CD4-positive, alpha-beta T cell treated with Interleukin-6 at 100 ng/mL for 8 hours (primary cell): ENCODE measurements around the gene SOX6.

Experiments
- DNase-seq: peaks from one replicate; pipeline ENCODE4 v3.0.0-alpha.2; 2020; ENCODE audit warnings: mixed read lengths, low spot score

SOX6 gene

DNA sequence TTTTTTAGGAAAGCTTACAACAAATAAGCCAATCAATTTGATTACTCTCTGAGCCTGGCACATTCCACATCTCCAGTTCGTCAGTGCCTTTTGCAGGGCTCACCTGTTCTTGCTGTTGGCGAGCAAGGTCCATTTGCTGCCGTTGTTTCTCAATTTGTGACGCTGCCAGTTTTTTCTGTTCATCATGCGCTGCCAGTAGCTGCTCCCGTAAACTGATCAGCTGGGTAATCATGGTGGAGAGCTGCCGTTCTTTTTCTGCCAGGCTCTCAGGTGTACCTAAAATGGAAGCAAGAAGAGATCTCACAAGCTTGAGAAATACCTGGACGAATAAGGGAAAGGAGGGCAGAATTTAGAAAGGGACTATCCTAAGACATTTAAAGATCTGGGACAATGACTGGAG, 169.7 kb downstream of the SOX6 start:
- no peak for DNase-seq

DNA sequence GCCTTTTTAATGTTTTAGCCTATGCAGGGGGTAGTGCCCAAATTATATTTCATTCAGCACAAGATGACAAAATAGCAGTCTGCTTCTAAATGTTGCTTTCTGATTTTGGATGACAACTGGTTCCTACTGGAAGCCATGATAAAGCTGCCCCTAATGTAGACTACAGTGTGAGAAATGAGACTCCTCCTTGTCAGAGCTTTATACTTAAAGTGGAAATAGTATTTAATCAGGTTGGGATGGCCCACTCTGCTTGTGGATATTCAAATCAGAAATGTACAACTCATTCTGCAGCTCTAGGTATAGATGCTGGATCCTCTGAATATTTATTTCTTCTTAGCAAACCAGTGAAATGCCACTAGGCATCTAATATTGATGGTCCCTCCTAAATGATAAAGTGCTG, 171.3 kb downstream of the SOX6 start:
- DNase-seq, result no peak

DNA sequence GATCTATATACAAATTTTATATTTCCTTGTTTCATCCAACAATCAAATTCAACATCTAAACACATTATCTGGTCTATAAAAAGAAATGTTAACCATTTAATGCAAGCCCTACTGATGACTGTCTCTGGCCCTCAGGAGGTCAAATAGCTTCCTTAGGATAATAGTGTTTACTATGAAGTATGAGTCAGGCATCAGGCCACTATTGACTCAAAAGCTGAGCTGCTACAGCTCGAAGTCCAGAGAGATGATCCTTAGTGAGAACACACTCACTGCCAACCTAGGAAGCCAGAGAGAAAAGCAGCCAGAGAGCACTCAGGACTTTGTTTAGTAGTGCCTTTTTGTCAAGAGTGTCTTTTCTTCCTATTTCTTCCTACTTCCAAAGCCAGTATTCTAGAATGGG, 171.8 kb downstream of the SOX6 start:
- DNase-seq, result no peak

- DNase-seq, result no peak
Measured at GRCh38 chr11:16182553-16182952, 173.8 kb downstream of the SOX6 start.

GRCh38 chr11:16180868-16181267, 175.5 kb downstream of the SOX6 start:
- no peak for DNase-seq

- DNase-seq, result no peak
Measured at GRCh38 chr11:16179676-16180075, 176.7 kb downstream of the SOX6 start.

GRCh38 chr11:16178273-16178672, 178.1 kb downstream of the SOX6 start:
- DNase-seq, result no peak

- no peak for DNase-seq
Measured at GRCh38 chr11:16177688-16178087, 178.7 kb downstream of the SOX6 start.

- no peak for DNase-seq
Measured at GRCh38 chr11:16173798-16174197, 182.5 kb downstream of the SOX6 start.

DNA sequence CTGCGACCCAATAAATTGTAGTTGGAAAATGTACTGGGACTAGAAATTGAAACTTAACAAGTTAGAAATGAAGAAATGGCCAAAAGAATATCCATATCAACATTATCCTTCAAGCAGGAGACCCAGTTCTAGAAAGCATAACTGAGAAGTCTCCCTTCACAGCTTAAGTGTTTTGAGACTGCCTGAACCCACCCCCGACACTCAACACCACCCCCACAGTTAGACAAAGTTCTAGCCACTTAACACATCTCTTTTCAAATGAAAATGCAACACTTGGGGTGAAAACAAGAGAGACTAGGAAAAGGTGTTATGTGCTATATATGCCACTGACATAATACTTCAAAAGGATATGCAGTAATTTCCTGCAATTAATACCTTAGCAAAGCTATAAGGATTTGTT, 184.5 kb downstream of the SOX6 start:
- DNase-seq, result no peak

- no peak for DNase-seq
Measured at GRCh38 chr11:16169956-16170847, 186.1 kb downstream of the SOX6 start.

- DNase-seq, result no peak
Measured at GRCh38 chr11:16169541-16169940, 186.8 kb downstream of the SOX6 start.

DNA sequence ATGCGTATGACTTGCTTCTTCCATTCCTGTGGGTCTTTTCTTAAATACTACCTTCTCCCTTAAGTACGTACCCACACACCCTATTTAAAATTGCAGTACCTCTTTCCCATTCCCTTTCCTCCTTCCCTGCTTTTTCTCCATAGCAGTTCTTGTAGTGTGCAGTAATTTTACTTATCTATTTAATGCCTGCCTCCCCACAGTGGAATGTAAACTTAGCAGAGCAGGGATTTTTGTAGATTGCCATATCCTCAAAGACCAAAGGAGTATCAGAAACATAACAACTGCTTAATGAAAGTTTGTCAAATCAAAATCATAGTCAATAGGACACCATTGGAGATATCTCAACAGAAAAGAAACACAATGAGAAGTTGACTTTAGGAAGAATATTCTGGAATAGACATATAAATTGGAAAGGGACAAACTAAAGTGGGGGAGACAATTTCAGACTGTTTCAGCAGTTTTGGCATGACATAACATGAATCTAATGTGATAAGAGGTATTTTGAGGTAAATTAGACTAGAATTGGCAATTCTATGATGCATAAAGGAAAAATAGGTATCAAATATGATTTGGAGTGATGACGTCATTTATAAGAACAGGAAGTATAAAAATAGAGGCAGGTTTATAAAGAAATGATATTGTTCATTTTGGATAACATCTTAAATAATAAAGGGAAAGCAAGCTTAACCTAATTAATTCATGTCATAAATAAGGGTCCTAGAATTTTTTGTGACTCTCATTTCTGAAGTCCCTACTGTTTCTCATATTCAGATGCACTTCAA, 188.4 kb downstream of the SOX6 start:
- no peak for DNase-seq

- no peak for DNase-seq
Measured at GRCh38 chr11:16166571-16166970, 189.8 kb downstream of the SOX6 start.

GRCh38 chr11:16160146-16160545, 196.2 kb downstream of the SOX6 start:
- no peak for DNase-seq

DNA sequence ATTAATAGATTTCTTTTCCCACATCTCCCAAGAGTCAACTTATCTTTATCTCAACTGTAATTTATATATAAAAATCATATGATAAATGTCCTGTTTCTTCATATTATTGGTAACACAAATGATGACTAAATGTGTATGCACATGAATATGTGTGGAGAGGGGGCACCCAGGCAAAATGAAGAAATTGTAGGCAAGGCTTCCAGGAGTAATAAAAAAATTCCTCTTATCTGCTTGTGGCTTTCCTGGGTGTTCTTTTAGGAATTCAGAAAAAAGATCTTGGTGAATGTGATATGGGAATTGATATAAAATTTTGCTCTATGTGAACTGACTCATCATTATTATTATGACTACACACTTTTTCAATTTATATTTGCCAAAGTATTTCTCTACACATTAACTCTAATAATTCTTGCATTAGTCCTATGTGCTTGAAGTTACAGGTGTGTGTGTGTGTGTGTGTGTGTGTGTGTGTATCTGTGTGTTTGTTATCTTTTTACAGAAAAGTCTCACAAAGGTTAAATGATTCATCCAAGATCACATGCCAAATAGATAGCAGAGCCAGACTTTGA, 197.8 kb downstream of the SOX6 start:
- no peak for DNase-seq

DNA sequence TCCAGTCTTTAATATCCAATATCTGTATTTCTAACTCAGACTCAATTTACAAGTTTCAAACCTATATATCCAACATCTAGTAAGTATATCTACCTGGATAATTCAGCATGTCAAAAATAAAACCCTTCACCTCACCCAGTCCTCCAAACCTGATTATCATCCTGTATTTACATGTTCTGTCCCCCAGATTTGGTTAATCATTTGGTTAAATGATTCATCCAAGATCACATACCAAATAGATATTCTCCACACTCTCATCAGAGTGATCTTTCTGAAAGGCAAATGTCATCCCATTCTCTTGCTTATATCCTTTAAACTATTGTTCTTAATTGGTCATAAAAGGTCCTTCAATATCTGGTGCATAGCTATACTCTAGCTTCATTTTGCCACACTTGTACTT, 199.0 kb downstream of the SOX6 start:
- DNase-seq, result no peak

GRCh38 chr11:16155448-16155847, 200.9 kb downstream of the SOX6 start:
- DNase-seq, result no peak

DNA sequence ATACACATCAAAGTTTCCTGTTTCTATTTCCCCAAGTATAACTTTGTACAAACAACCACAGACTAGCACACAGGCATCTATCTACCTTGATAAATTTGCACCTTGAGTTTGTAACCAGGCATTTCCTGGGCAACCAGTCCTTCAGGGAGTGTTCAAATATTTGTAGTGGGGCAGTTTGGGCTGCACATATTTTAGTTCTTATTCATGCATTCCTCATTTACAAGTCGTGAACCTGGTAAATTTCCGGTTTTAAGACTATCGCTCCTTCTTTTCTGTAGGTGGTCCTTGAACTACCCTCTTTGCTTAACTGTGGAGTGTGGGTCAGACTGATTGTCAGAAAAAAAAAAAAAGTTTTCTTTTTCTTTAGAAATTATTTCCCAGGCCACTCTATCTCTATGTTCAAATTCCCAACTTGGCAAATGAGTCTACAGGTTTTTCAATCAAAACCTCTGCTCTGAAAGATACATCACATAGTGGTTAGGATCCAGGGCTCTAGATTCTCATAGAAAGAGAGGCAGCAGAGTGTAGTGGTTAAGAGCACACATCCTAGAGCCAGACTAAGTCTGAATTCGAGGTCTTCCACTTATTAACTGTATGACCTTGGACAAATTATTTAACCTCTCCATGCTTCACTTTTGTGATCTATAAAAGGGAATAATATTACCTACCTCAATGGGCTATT, 201.5 kb downstream of the SOX6 start:
- DNase-seq, result no peak

DNA sequence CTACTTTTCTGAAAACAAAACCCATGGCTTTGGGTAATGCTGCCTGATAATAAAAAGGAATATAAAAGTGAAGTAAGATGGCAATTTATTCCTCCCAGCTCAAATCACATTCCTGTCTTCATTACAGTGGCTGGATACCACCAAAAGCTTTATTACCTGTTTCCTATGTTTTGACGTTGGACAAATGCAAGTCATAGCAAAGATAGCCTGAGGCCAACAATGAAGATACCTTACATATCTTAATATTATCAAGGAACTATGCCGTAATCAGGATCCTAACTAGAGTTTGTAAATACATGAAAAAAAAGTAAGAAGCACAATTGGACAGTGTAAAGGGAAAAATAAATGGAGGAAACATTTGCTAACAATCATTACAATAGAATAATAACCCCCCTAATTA, 202.4 kb downstream of the SOX6 start:
- DNase-seq, result no peak

- no peak for DNase-seq
Measured at GRCh38 chr11:16151138-16151537, 205.2 kb downstream of the SOX6 start.

DNA sequence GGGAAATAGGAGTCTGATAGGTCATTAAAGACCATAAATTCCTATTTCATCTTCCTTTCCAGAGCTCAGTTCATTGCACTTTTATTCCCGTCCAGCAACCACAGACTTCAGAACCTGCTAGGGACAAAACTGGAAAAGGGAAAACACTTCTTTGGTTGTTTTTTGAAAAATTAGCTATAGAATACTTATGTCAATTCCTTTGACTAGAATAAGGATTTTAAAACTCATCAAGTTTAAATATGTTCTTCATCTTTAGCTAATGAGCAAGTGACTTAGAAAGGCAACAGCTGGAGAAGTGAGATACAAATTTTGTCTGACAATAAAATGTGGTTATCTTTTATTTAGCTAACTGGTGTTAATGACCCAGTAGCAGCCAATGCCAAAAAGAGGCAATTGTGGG, 206.9 kb downstream of the SOX6 start:
- no peak for DNase-seq
